Tibial nerve (tissue), 4 donors: ENCODE data around the gene CCDC107. TPM values are rescaled to one million over a fixed set of nuclear protein-coding genes. Genes with fewer than 3 reads are reported as not detected.
A peak's percentile ranks its signal among the peaks of the same experiment; 100 is the strongest.

Source experiments
- DNase-seq, 2 donors: peaks; one replicate each; pipeline ENCODE4 v3.0.0-alpha.2; 2019; ENCODE audit warnings: low spot score in 2 of 2
- H3K27ac ChIP-seq, 4 donors: fragments of 200-600 bp; sonication (generic) in 3 of 4; one replicate each; pipeline ENCODE4 v1.5.1; 2017 to 2019; ENCODE audit warnings: mild to moderate bottlenecking in 1 of 4
- H3K27me3 ChIP-seq, 2 donors: fragments of 200-600 bp; sonication (generic) in 1 of 2; one replicate each; pipeline versions ENCODE4 v1.5.1 to v1.6.0; 2017 to 2019
- H3K36me3 ChIP-seq, 3 donors: fragments of 200-600 bp; sonication (generic); one replicate each; pipeline ENCODE4 v1.5.1; 2018 to 2019
- H3K4me1 ChIP-seq, 4 donors: fragments of 200-600 bp; sonication (generic) in 3 of 4; one replicate each; pipeline ENCODE4 v1.5.1; 2017 to 2019
- H3K4me3 ChIP-seq, 4 donors: fragments of 200-600 bp; sonication (generic) in 3 of 4; one replicate each; pipeline ENCODE4 v1.5.1; 2017 to 2019; ENCODE audit warnings: mild to moderate bottlenecking in 1 of 4, moderate library complexity in 1 of 4
- H3K9me3 ChIP-seq, 4 donors: fragments of 200-600 bp; sonication (generic) in 3 of 4; one replicate each; pipeline ENCODE4 v1.5.1; 2017 to 2019
- EP300 ChIP-seq, 2 donors: sonication (generic); formaldehyde crosslinking; IDR thresholded peaks; one replicate each; pipeline ENCODE4 v1.6.1; 2017; ENCODE audit warnings: antibody characterized with exemption in 2 of 2, mild to moderate bottlenecking in 1 of 2
- POLR2A ChIP-seq, 2 donors: fragments of 450-650 bp; IDR thresholded peaks; one replicate each; pipeline ENCODE4 v1.6.1; 2017; ENCODE audit warnings: antibody characterized with exemption in 2 of 2, mild to moderate bottlenecking in 2 of 2, moderate library complexity in 2 of 2
- WGBS, 2 donors: methylation state at CpG; one replicate each; pipeline ENCODE4 v1.1.5; 2018; 5-methylcytosine and 5-hydroxymethylcytosine counted together
- total RNA-seq, 4 donors: library from RNA; depleted of rRNA; stranded (reverse); fragments of >200 nt; gene quantifications; one replicate each; pipeline ENCODE4 v1.1.0, GENCODE V29; 2016
- TF ChIP-seq, protein P1 (sequence below), 5 experiments: fragments of 200-600 bp in 3 of 5; fragments of 450-650 bp in 2 of 5; sonication (generic) in 3 of 5; IDR thresholded peaks; one replicate each; pipeline ENCODE4 v1.5.1; 2016 to 2019; ENCODE audit warnings: antibody characterized with exemption in 5 of 5, mild to moderate bottlenecking in 3 of 5, moderate library complexity in 2 of 5

CCDC107 gene
- total RNA-seq, 4 donors from 2014 or later, result 41.6 to 58.8 (median 47.8) TPM

DNA sequence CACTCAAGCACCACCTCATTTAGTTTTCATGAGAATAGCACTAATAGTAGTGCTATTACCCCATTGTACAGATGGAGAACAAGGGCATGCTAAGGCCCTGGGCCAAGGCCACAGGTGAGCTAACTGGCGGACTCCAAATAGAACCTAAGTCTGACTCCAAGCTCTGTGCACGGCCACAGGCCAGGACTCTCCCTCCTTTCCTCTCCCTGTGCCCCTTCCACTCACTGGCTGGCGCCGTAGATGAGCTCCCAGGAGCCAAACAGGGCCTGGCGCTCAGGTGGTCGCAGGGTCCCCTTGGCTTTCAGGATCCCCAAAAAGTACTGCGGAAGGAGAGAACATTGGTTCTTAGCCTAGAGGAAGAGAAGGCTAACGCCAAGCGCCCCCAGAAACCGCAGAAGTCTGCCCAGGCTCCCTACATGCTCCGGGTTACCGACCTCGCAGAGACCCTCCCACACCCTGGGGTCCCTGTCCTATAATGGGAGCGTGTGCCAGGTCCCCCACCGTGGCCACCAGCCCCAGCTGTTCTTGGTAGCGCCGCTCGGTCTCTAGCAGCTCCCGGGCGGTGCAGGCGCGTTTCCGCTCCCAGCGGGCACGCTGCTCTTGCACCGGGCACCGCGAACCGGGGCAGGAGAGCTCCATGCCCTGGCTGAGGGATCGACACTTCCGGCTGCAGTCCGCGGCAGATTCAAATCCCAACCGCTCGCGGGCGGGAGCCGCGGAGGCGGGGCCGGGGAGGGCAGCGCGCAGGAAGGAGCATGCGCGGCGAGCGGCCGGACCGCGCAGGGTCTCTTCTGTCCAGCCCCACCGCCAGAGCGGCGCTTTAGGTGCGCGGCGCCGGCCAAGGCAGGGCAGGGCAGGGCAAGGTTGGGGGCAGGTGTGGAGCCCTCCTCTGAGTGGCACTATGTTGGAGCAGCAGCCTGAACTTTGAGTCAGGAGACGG, 6.7 kb downstream of the CCDC107 start, which contains the start of gene ARHGEF39:
Gene ARHGEF39 (minus strand): TSS at position 665 of the 940 bp plus-strand sequence. CDS start 26 bp downstream, at position 639.
- TF ChIP-seq, protein P1, sequence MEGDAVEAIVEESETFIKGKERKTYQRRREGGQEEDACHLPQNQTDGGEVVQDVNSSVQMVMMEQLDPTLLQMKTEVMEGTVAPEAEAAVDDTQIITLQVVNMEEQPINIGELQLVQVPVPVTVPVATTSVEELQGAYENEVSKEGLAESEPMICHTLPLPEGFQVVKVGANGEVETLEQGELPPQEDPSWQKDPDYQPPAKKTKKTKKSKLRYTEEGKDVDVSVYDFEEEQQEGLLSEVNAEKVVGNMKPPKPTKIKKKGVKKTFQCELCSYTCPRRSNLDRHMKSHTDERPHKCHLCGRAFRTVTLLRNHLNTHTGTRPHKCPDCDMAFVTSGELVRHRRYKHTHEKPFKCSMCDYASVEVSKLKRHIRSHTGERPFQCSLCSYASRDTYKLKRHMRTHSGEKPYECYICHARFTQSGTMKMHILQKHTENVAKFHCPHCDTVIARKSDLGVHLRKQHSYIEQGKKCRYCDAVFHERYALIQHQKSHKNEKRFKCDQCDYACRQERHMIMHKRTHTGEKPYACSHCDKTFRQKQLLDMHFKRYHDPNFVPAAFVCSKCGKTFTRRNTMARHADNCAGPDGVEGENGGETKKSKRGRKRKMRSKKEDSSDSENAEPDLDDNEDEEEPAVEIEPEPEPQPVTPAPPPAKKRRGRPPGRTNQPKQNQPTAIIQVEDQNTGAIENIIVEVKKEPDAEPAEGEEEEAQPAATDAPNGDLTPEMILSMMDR (IDR thresholded peaks at IDR 0.05), result peak in 1 of 5 experiments; percentile 26
- peak in 1 of 2 donors; percentile 32 for TF ChIP-seq POLR2A (IDR thresholded peaks at IDR 0.05)
- TF ChIP-seq EP300 (IDR thresholded peaks at IDR 0.05), result peak in 1 of 2 donors; percentile 68
- Histone ChIP-seq H3K9me3 (no peaks in the 10 kb centered on the region), H3K36me3 (peaks cover 0 to 14% (median 0%) of the 10 kb centered on the region in 3 donors), H3K27me3 (no peaks in the 10 kb centered on the region), H3K4me1 (peaks cover 0 to 34% (median 0%) of the 10 kb centered on the region in 4 donors), H3K27ac (peak within 1 kb of the TSS; percentile 11 to 87 (median 53)), H3K4me3 (peak within 1 kb of the TSS; percentile 41 to 60 (median 50))
- 5 to 7% methylated on average over 41 to 51 of the region's 58 CpGs for WGBS, 2 donors
- DNase-seq, result peak; percentile 47 to 55

DNA sequence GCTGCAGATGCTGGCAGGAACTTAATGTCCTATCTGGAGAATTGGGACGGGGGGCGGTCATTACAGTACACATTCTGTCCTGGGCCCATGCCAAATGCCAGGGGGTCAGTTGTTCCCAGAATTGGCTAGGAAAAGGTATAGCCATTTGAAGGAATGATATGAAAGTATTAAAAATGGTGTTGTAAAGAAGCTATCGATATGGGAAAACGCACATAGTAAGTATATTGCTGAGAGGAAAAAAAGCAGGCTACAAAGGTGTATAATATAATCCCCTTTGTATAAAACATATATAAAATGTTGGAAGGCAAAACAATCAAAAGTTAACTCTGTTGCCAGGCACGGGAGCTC, 7.4 kb downstream of the CCDC107 start:
- Histone ChIP-seq H3K9me3 (no peaks in the 10 kb centered on the region), H3K4me1 (peaks cover 0 to 28% (median 0%) of the 10 kb centered on the region in 4 donors), H3K4me3 (peak overlapping the region; percentile 41 to 60 (median 50)), H3K36me3 (peaks cover 0 to 10% (median 0%) of the 10 kb centered on the region in 3 donors), H3K27ac (peak overlapping the region; percentile 11 to 87 (median 53)), H3K27me3 (no peaks in the 10 kb centered on the region)
- DNase-seq, result no peak
- WGBS, 2 donors, result 26 to 31% methylated on average over 5 of the region's 5 CpGs
- TF ChIP-seq POLR2A (IDR thresholded peaks at IDR 0.05), result no peak
- TF ChIP-seq EP300 (IDR thresholded peaks at IDR 0.05), result no peak
- TF ChIP-seq, protein P1 (IDR thresholded peaks at IDR 0.05), result no peak

DNA sequence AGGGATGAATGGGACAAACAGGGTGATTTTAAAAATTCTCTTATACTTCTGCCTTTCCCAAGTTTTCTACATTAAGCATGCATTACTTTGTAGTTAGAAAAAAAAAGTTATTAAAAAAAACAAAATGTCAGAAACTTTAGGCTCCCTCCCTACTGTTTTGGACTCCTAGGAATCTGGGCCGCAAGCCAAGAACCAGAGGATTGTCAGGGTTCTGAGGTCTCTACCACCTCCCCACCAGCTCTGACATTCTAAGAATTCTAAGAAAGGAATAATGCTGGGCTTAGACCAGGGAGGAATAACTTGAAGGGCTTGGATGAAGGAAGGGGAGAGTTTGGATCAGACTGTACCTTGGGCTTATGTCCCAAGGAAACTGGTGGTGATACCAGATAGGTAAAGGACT, 8.0 kb downstream of the CCDC107 start:
- 34 to 50% methylated on average over 1 of the region's 1 CpG for WGBS, 2 donors
- Histone ChIP-seq H3K4me3 (no peak overlapping the region), H3K4me1 (peaks cover 0 to 22% (median 0%) of the 10 kb centered on the region in 4 donors), H3K36me3 (peaks cover 0 to 4% (median 0%) of the 10 kb centered on the region in 3 donors), H3K27me3 (no peaks in the 10 kb centered on the region), H3K27ac (no peak overlapping the region), H3K9me3 (no peaks in the 10 kb centered on the region)
- no peak for DNase-seq
- TF ChIP-seq, protein P1 (IDR thresholded peaks at IDR 0.05), result no peak
- TF ChIP-seq EP300 (IDR thresholded peaks at IDR 0.05) (no peak), POLR2A (IDR thresholded peaks at IDR 0.05) (no peak)

DNA sequence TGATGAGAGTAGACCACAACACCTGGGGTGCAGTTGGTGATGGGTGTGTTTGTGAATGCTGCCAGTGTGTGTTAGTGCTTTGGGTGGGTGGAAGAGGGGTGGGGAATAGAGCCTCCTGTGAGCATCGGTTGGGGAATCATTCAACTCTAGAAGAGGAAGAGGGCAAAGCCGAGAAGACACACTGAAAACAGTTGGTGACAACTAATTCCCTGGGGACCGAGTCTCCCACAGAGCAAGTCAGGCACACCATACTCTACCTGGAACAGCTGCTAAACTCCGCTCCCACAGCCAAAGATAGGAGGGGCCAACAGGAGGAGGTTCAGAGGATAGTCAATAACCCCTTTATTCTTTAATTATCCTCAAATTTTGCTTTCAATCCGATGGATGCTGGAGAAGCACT, 8.5 kb downstream of the CCDC107 start:
- Histone ChIP-seq H3K4me3 (no peak overlapping the region), H3K4me1 (peaks cover 0 to 17% (median 0%) of the 10 kb centered on the region in 4 donors), H3K36me3 (peaks cover 0 to 4% (median 0%) of the 10 kb centered on the region in 3 donors), H3K9me3 (no peaks in the 10 kb centered on the region), H3K27ac (no peak overlapping the region), H3K27me3 (no peaks in the 10 kb centered on the region)
- TF ChIP-seq EP300 (IDR thresholded peaks at IDR 0.05) (no peak), POLR2A (IDR thresholded peaks at IDR 0.05) (no peak)
- TF ChIP-seq, protein P1 (IDR thresholded peaks at IDR 0.05), result no peak
- DNase-seq, result no peak
- WGBS, 2 donors, result 69 to 88% methylated on average over 5 of the region's 5 CpGs

DNA sequence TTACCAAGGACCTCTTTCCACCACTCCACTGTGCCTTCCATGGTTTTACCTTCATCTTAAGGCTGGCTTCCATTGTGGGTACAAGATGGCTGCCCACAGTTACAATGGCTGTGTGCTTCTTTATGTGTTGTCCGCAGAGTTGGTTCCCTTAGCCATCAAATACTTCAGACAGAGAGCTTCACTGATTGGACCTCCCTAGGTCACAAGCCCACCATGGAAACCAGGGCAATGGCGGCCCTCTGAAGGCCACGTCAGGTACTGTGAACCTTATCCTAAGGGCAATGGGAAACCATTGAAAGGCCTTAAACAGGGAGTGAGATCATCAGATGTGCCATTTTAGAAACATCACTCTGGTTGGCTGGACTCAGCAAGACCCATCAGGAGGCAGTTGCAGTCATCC, 9.8 kb downstream of the CCDC107 start:
- H3K4me1 ChIP-seq, result peaks cover 0 to 12% (median 0%) of the 10 kb centered on the region in 4 donors
- no peaks in the 10 kb centered on the region for H3K9me3 ChIP-seq
- DNase-seq, result no peak
- WGBS, 2 donors, result 97 to 98% methylated on average over 3 of the region's 3 CpGs
- H3K4me3 ChIP-seq, result no peak overlapping the region
- TF ChIP-seq POLR2A (IDR thresholded peaks at IDR 0.05) (no peak), EP300 (IDR thresholded peaks at IDR 0.05) (no peak)
- TF ChIP-seq, protein P1 (IDR thresholded peaks at IDR 0.05), result no peak
- H3K27ac ChIP-seq, result no peak overlapping the region
- H3K36me3 ChIP-seq, result no peaks in the 10 kb centered on the region
- no peaks in the 10 kb centered on the region for H3K27me3 ChIP-seq
